Hematopoietic multipotent progenitor cell treated with erythropoietin and hydrocortisone succinate and interleukin-3 and kit ligand, for 6 days (in vitro differentiated cells): ENCODE data around the gene PTPRN2.
A peak's percentile ranks its signal among the peaks of the same experiment; 100 is the strongest.
"Not testable (repeated sequence)": the region's sequence is repeated elsewhere in the genome, so short reads cannot be mapped to it uniquely, and the experiment has no call there.

Experiments
- DNase-seq: peaks from one replicate; pipeline ENCODE4 v3.0.0-alpha.2; 2015

PTPRN2 gene

GRCh38 chr7:157996359-157997079, 591.1 kb downstream of the PTPRN2 start:
- DNase-seq, result no peak

GRCh38 chr7:157995815-157996214, 591.8 kb downstream of the PTPRN2 start:
- no peak for DNase-seq

GRCh38 chr7:157994319-157994718, 593.3 kb downstream of the PTPRN2 start:
- DNase-seq, result no peak

- no peak for DNase-seq
Observed at GRCh38 chr7:157993406-157994105, 594.1 kb downstream of the PTPRN2 start.

- no peak for DNase-seq
Observed at GRCh38 chr7:157992511-157993160, 595.0 kb downstream of the PTPRN2 start.

- DNase-seq, result no peak
Observed at GRCh38 chr7:157991761-157992160, 595.9 kb downstream of the PTPRN2 start.

GRCh38 chr7:157991351-157991750, 596.3 kb downstream of the PTPRN2 start:
- DNase-seq, result no peak

GRCh38 chr7:157990881-157991250, 596.8 kb downstream of the PTPRN2 start:
- no peak for DNase-seq

- DNase-seq, result no peak
Observed at GRCh38 chr7:157990226-157990880, 597.3 kb downstream of the PTPRN2 start.

- DNase-seq, result no peak
Observed at GRCh38 chr7:157989589-157989988, 598.0 kb downstream of the PTPRN2 start.

- DNase-seq, result no peak
Observed at GRCh38 chr7:157987906-157988305, 599.7 kb downstream of the PTPRN2 start.

- no peak for DNase-seq
Observed at GRCh38 chr7:157986051-157986450, 601.6 kb downstream of the PTPRN2 start.

GRCh38 chr7:157985636-157986035, 602.0 kb downstream of the PTPRN2 start:
- DNase-seq, result no peak

GRCh38 chr7:157984423-157985163, 603.0 kb downstream of the PTPRN2 start:
- DNase-seq, result no peak

GRCh38 chr7:157983502-157984422, 603.9 kb downstream of the PTPRN2 start:
- DNase-seq, result no peak

GRCh38 chr7:157981778-157982177, 605.8 kb downstream of the PTPRN2 start:
- no peak for DNase-seq

GRCh38 chr7:157980774-157981173, 606.8 kb downstream of the PTPRN2 start:
- no peak for DNase-seq

- not testable (repeated sequence) for DNase-seq
Observed at GRCh38 chr7:157980341-157980731, 607.3 kb downstream of the PTPRN2 start.

- DNase-seq, result peak; percentile 46
Observed at GRCh38 chr7:157979636-157980340, 607.8 kb downstream of the PTPRN2 start.

GRCh38 chr7:157978766-157979165, 608.9 kb downstream of the PTPRN2 start:
- DNase-seq, result no peak
